Dermis microvascular lymphatic vessel endothelial cell (primary cell): Measurements from ENCODE around the gene GNAO1. TPM values are rescaled to one million over a fixed set of nuclear protein-coding genes. Genes with fewer than 3 reads are reported as not detected.
A peak's percentile ranks its signal among the peaks of the same experiment; 100 is the strongest.

Experiments used
- DNase-seq, 2 donors: peaks; one replicate each; pipeline versions ENCODE4 v3.0.0 to v3.0.0-alpha.2; 2010; ENCODE audit warnings: low read depth in 2 of 2
- total RNA-seq: library from RNA; depleted of rRNA; stranded (reverse); fragments of >200 nt; gene quantifications from 2 replicates; pipeline ENCODE4 v1.2.1, GENCODE V29; 2014

GNAO1 gene
- total RNA-seq, 1 donor from 2014 or later, result not detected

- DNase-seq, result no peak
These were observed 120.1 kb downstream of the GNAO1 start for GRCh38 chr16:56311208-56312027.

- no peak for DNase-seq
These were observed 120.7 kb downstream of the GNAO1 start for GRCh38 chr16:56312028-56312300.

GRCh38 chr16:56312556-56312955, 121.3 kb downstream of the GNAO1 start:
- DNase-seq, result no peak

GRCh38 chr16:56314244-56314850, 123.1 kb downstream of the GNAO1 start:
- no peak for DNase-seq

GRCh38 chr16:56315955-56316354, 124.7 kb downstream of the GNAO1 start:
- DNase-seq, result no peak

GRCh38 chr16:56316545-56316944, 125.3 kb downstream of the GNAO1 start:
- no peak for DNase-seq

GRCh38 chr16:56317998-56318826, 126.9 kb downstream of the GNAO1 start:
- DNase-seq, result peak; percentile 38 to 70

- no peak for DNase-seq
These were observed 127.5 kb downstream of the GNAO1 start for GRCh38 chr16:56318827-56319140.

GRCh38 chr16:56319376-56319775, 128.1 kb downstream of the GNAO1 start:
- no peak for DNase-seq

- DNase-seq, result no peak
These were observed 128.8 kb downstream of the GNAO1 start for GRCh38 chr16:56320056-56320455.

GRCh38 chr16:56320811-56321558, 129.7 kb downstream of the GNAO1 start:
- no peak for DNase-seq

- DNase-seq, result no peak
These were observed 130.3 kb downstream of the GNAO1 start for GRCh38 chr16:56321571-56321970.

GRCh38 chr16:56324406-56324805, 133.1 kb downstream of the GNAO1 start:
- no peak for DNase-seq

GRCh38 chr16:56325956-56326355, 134.7 kb downstream of the GNAO1 start:
- DNase-seq, result no peak

GRCh38 chr16:56327071-56327928, 136.0 kb downstream of the GNAO1 start:
- DNase-seq, result no peak

- DNase-seq, result no peak
These were observed 136.6 kb downstream of the GNAO1 start for GRCh38 chr16:56327929-56328258.

GRCh38 chr16:56328276-56329022, 137.2 kb downstream of the GNAO1 start:
- no peak for DNase-seq

GRCh38 chr16:56329887-56330286, 138.6 kb downstream of the GNAO1 start:
- no peak for DNase-seq

- DNase-seq, result no peak
These were observed 139.2 kb downstream of the GNAO1 start for GRCh38 chr16:56330476-56330875.

- no peak for DNase-seq
These were observed 140.1 kb downstream of the GNAO1 start for GRCh38 chr16:56331399-56331798.
